Activated CD4-positive, alpha-beta T cell treated with anti-CD3 and anti-CD28 coated beads for 24 hours (primary cell): ENCODE results near the gene EIF3B.
"Not testable (repeated sequence)": the region's sequence is repeated elsewhere in the genome, so short reads cannot be mapped to it uniquely, and the experiment has no call there.

Experiments used
- DNase-seq, 2 donors: peaks; one replicate each; pipeline ENCODE4 v3.0.0-alpha.2; 2020; ENCODE audit warnings: low read depth in 2 of 2

Gene EIF3B

GRCh38 chr7:2354186-2354938 lies at the start of gene EIF3B:
TSS of gene EIF3B (plus strand) at chr7:2354827. CDS start at chr7:2354922, 95 bp downstream.
- peak; percentile 72 to 77 for DNase-seq

- not testable (repeated sequence) for DNase-seq
Measured at GRCh38 chr7:2305258-2305657, 49.4 kb upstream of the EIF3B start.

- DNase-seq: no peak
Measured at GRCh38 chr7:2306688-2307087, 47.9 kb upstream of the EIF3B start.

GRCh38 chr7:2307690-2308107 lies 46.9 kb upstream of the EIF3B start:
- DNase-seq: no peak

GRCh38 chr7:2309889-2310331 lies 44.7 kb upstream of the EIF3B start:
- DNase-seq: no peak

- no peak for DNase-seq
Measured at GRCh38 chr7:2312267-2312929, 42.2 kb upstream of the EIF3B start.

GRCh38 chr7:2313450-2314208 lies 41.0 kb upstream of the EIF3B start:
- DNase-seq: no peak

- peak; percentile 92 to 96 for DNase-seq
Measured at GRCh38 chr7:2314209-2314955, 40.2 kb upstream of the EIF3B start, which contains the start of gene SNX8. TSS of gene SNX8 (minus strand) at chr7:2314441. CDS start at chr7:2314421, 20 bp downstream.

- DNase-seq: not testable (repeated sequence)
Measured at GRCh38 chr7:2314956-2315530, 39.6 kb upstream of the EIF3B start.

GRCh38 chr7:2315787-2316186 lies 38.8 kb upstream of the EIF3B start:
- no peak for DNase-seq

- no peak for DNase-seq
Measured at GRCh38 chr7:2316578-2316977, 38.0 kb upstream of the EIF3B start.

GRCh38 chr7:2317556-2318293 lies 36.9 kb upstream of the EIF3B start:
- no peak for DNase-seq

GRCh38 chr7:2321020-2321419 lies 33.6 kb upstream of the EIF3B start:
- DNase-seq: no peak

- DNase-seq: no peak
Measured at GRCh38 chr7:2325162-2325561, 29.5 kb upstream of the EIF3B start.

- no peak for DNase-seq
Measured at GRCh38 chr7:2326951-2327350, 27.7 kb upstream of the EIF3B start.

GRCh38 chr7:2330493-2330892 lies 24.1 kb upstream of the EIF3B start:
- no peak for DNase-seq

GRCh38 chr7:2331707-2332106 lies 22.9 kb upstream of the EIF3B start:
- no peak for DNase-seq

GRCh38 chr7:2332606-2333231 lies 21.9 kb upstream of the EIF3B start:
- not testable (repeated sequence) for DNase-seq

GRCh38 chr7:2336626-2337299 lies 17.9 kb upstream of the EIF3B start:
- no peak for DNase-seq
